DND-41 (cell line): ENCODE results near the gene SYNE3.

Experiments used
- ATAC-seq: fragments of 200-7000 bp; cut with Tn5 transposase; 3 replicates; pipeline ENCODE4 v1.9.1; 2021; ENCODE audit warnings: low read depth; ENCODE audit not compliant: insufficient read depth
- DNase-seq: peaks from one replicate; pipeline ENCODE4 v3.0.0-alpha.2; 2020
- H2AFZ ChIP-seq: 2 replicates; pipeline ENCODE4 v1.6.0; 2012; ENCODE audit warnings: low read depth, low read length
- H3K27ac ChIP-seq: 2 replicates; pipeline ENCODE4 v1.5.1; 2012; ENCODE audit warnings: low read length, inconsistent platforms
- H3K27me3 ChIP-seq: fragments of 200-600 bp; sonication (generic); 2 replicates; pipeline ENCODE4 v1.6.0; 2012; ENCODE audit warnings: low read length, mild to moderate bottlenecking, inconsistent platforms; ENCODE audit not compliant: insufficient read depth, poor library complexity
- H3K36me3 ChIP-seq: 2 replicates; pipeline ENCODE4 v1.5.1; 2012; ENCODE audit warnings: low read length, inconsistent platforms; ENCODE audit not compliant: insufficient read depth
- H3K4me1 ChIP-seq: 2 replicates; pipeline ENCODE4 v1.5.1; 2012; ENCODE audit warnings: mild to moderate bottlenecking, low read length; ENCODE audit not compliant: insufficient read depth
- H3K4me2 ChIP-seq: 2 replicates; pipeline ENCODE4 v1.6.0; 2012; ENCODE audit warnings: mild to moderate bottlenecking, moderate library complexity, low read length, inconsistent platforms; ENCODE audit not compliant: insufficient read depth
- H3K4me3 ChIP-seq, 2 experiments: fragments of 200-600 bp in 1 of 2; shearing (Covaris generic) in 1 of 2; 2 replicates each; pipeline ENCODE4 v1.5.1; 2012 to 2016; ENCODE audit warnings: inconsistent platforms in 2 of 2, low read length in 2 of 2, mild to moderate bottlenecking in 2 of 2, low read depth in 1 of 2, moderate library complexity in 1 of 2
- H3K79me2 ChIP-seq: 2 replicates; pipeline ENCODE4 v1.6.0; 2012; ENCODE audit warnings: low read length, inconsistent platforms; ENCODE audit not compliant: insufficient read depth
- H3K9ac ChIP-seq: 2 replicates; pipeline ENCODE4 v1.6.0; 2012; ENCODE audit warnings: low read depth, mild to moderate bottlenecking, inconsistent platforms, low read length, moderate library complexity
- H3K9me3 ChIP-seq: 2 replicates; pipeline ENCODE4 v1.5.1; 2012; ENCODE audit warnings: low read length, moderate library complexity, mild to moderate bottlenecking, inconsistent platforms; ENCODE audit not compliant: insufficient read depth, severe bottlenecking
- H4K20me1 ChIP-seq: 2 replicates; pipeline ENCODE4 v1.6.0; 2012; ENCODE audit warnings: low read length; ENCODE audit not compliant: insufficient read depth
- EZH2 ChIP-seq: IDR thresholded peaks from 3 replicates; pipeline ENCODE4 v1.6.1; 2012; ENCODE audit warnings: borderline replicate concordance, low read depth, mild to moderate bottlenecking, moderate library complexity, low read length, inconsistent platforms; ENCODE audit not compliant: severe bottlenecking
- TF ChIP-seq, protein P1 (sequence below): IDR thresholded peaks from 2 replicates; pipeline ENCODE4 v1.5.1; 2012; ENCODE audit warnings: borderline replicate concordance, low read length, moderate library complexity, mild to moderate bottlenecking; ENCODE audit not compliant: poor library complexity, severe bottlenecking; ENCODE audit errors: extremely low read depth

The SYNE3 gene

DNA sequence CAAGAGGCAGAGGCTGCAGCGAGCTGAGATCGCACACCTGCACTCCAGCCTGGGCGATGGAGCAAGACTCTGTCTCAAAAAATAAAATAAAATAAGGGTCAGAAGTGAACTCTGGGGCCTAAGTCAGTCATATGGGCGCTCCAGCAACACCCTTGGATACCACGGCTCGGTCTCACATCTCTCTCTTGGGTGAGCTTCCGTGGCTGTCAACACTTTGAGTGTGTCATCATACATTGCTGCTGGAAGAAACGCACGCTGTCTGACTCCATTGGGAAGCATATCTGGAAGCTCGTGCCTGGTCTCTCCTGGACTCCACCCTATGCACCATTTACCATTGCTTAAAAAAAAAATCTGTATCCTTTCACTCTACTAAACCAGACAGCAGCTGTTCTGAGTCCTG, 38.6 kb upstream of the SYNE3 start:
- no peak overlapping the region for H3K9ac ChIP-seq
- no peak overlapping the region for H2AFZ ChIP-seq
- H3K4me1 ChIP-seq = no peaks in the 10 kb centered on the region
- H4K20me1 ChIP-seq = peaks cover 5% of the 10 kb centered on the region
- H3K79me2 ChIP-seq = no peaks in the 10 kb centered on the region
- ATAC-seq (no peak), DNase-seq (no peak)
- TF ChIP-seq EZH2 = no peak
- TF ChIP-seq, protein P1, sequence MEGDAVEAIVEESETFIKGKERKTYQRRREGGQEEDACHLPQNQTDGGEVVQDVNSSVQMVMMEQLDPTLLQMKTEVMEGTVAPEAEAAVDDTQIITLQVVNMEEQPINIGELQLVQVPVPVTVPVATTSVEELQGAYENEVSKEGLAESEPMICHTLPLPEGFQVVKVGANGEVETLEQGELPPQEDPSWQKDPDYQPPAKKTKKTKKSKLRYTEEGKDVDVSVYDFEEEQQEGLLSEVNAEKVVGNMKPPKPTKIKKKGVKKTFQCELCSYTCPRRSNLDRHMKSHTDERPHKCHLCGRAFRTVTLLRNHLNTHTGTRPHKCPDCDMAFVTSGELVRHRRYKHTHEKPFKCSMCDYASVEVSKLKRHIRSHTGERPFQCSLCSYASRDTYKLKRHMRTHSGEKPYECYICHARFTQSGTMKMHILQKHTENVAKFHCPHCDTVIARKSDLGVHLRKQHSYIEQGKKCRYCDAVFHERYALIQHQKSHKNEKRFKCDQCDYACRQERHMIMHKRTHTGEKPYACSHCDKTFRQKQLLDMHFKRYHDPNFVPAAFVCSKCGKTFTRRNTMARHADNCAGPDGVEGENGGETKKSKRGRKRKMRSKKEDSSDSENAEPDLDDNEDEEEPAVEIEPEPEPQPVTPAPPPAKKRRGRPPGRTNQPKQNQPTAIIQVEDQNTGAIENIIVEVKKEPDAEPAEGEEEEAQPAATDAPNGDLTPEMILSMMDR = no peak
- no peak overlapping the region for H3K4me2 ChIP-seq
- H3K4me3 ChIP-seq = no peak overlapping the region
- H3K36me3 ChIP-seq = no peaks in the 10 kb centered on the region
- H3K27me3 ChIP-seq = no peaks in the 10 kb centered on the region
- H3K27ac ChIP-seq = no peak overlapping the region
- no peaks in the 10 kb centered on the region for H3K9me3 ChIP-seq

DNA sequence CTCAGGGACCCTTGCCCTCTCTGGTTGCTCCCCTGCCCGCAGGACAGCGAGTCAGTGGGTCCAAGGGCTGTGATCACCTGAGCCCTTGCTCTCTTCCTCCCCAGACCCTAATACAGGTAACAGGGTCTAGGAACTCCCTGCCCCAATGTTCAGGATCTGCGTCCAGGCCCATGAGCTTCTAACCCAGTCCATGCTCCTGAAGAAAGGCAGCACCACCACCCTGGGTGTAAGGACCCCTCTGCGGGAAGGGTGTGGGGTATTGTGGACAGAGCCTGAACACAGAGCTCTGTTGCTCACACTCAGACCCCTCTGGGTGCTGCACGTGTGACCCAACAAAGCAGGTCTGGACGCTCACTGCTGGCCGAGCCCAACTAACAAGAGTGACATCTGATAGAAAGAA, 36.7 kb upstream of the SYNE3 start:
- Histone ChIP-seq H3K4me3 (no peak overlapping the region), H3K9ac (no peak overlapping the region), H3K36me3 (no peaks in the 10 kb centered on the region), H3K27me3 (no peaks in the 10 kb centered on the region), H3K27ac (no peak overlapping the region), H3K4me1 (no peaks in the 10 kb centered on the region), H3K79me2 (no peaks in the 10 kb centered on the region), H4K20me1 (peaks cover 6% of the 10 kb centered on the region), H3K4me2 (no peak overlapping the region), H3K9me3 (no peaks in the 10 kb centered on the region), H2AFZ (no peak overlapping the region)
- no peak for DNase-seq
- no peak for ATAC-seq
- TF ChIP-seq, protein P1 = no peak
- no peak for TF ChIP-seq EZH2

DNA sequence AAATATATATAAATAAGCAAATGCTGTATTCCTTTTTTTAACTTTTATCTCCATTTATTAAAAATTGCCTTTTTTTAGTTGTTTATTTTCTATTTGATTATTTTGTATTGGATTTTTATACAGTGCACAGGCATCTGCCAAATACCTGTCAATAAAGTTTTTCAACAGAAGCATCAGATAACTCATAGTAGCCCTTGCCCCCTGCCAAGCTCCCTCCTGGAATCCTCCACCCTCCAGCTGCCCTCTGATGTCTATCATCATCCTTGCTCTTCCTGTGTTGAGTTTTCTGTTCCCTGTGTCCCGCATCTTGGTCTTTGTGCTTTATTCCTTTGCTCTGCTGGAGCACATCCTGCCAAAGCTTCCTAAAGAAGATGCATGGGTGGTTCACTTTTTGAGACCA, 35.0 kb upstream of the SYNE3 start:
- DNase-seq (no peak), ATAC-seq (no peak)
- H3K4me1 ChIP-seq = no peaks in the 10 kb centered on the region
- H3K79me2 ChIP-seq = no peaks in the 10 kb centered on the region
- no peak overlapping the region for H3K4me3 ChIP-seq
- peaks cover 4% of the 10 kb centered on the region for H3K36me3 ChIP-seq
- no peaks in the 10 kb centered on the region for H3K27me3 ChIP-seq
- no peak overlapping the region for H2AFZ ChIP-seq
- TF ChIP-seq, protein P1 = no peak
- TF ChIP-seq EZH2 = no peak
- H3K9me3 ChIP-seq = no peaks in the 10 kb centered on the region
- H4K20me1 ChIP-seq = peaks cover 11% of the 10 kb centered on the region
- H3K27ac ChIP-seq = no peak overlapping the region
- no peak overlapping the region for H3K4me2 ChIP-seq
- no peak overlapping the region for H3K9ac ChIP-seq
